ENCODE data around the gene HIGD1B.

HIGD1B gene

DNA sequence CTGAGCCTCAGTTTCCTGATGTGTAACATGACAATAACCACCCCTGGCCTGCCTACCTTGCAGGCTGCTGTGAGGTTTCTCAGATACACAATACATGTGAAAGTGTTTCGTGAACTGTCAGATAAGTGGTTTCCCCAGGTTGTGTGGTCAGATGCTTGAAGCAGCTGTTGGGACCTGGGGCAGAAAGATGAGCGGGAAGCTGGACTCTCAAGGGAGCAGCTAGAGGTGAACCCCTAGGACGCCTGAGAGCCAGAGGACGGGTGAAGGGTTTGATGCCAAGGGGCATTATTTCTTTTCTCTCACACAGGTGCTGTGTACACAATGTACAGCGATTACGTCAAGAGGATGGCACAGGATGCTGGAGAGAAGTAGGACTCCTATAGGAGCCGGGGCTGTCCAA is 2.3 kb downstream of the HIGD1B start:
- TF ChIP-seq, protein P1, sequence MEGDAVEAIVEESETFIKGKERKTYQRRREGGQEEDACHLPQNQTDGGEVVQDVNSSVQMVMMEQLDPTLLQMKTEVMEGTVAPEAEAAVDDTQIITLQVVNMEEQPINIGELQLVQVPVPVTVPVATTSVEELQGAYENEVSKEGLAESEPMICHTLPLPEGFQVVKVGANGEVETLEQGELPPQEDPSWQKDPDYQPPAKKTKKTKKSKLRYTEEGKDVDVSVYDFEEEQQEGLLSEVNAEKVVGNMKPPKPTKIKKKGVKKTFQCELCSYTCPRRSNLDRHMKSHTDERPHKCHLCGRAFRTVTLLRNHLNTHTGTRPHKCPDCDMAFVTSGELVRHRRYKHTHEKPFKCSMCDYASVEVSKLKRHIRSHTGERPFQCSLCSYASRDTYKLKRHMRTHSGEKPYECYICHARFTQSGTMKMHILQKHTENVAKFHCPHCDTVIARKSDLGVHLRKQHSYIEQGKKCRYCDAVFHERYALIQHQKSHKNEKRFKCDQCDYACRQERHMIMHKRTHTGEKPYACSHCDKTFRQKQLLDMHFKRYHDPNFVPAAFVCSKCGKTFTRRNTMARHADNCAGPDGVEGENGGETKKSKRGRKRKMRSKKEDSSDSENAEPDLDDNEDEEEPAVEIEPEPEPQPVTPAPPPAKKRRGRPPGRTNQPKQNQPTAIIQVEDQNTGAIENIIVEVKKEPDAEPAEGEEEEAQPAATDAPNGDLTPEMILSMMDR (IDR thresholded peaks at IDR 0.05; ENCODE audit: extremely low read depth, missing control alignments): no peak
- DNase-seq (ENCODE audit: low spot score): no peak

DNA sequence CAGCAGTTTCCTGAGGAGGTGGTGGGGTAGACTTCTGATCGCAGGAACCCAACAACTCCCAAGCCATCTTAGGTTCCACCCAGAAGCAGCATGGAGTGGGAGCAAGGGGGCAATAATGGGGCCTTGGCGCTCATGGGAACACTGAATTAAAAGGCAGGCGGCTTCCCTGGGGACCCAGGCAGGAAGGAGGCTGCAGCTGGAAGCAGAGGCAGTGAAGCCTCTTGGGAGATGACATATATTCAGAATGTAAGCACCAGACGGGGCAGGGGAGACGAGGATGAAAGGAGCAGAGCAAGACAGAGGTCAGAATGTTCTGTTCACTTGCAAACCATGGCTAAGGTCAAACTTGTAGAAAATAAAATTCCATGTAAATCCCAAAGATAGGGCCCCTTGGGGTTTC is 2.9 kb downstream of the HIGD1B start:
- TF ChIP-seq, protein P1 (IDR thresholded peaks at IDR 0.05; ENCODE audit: extremely low read depth, missing control alignments): no peak

DNA sequence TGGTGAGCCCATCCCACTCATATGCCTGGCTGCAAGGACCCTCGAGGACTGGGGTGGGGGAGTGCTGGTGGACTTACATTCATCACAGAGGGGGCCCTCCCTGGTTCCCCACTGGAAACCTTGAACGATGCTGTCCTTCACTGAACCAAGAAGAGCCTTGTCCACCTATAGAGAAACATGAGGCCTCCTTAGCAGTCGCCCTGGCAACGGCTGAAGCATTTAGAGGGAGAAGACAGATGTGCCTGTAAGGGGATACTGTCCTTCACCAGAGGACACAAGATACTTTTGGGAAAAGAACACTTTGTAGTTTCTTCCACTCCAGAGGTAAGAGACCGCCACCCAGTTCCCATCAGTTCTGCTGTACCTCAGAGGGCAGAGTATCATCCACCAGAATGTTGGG is 6.5 kb downstream of the HIGD1B start:
- no peak for DNase-seq (ENCODE audit: low spot score)
- TF ChIP-seq, protein P1 (IDR thresholded peaks at IDR 0.05; ENCODE audit: extremely low read depth, missing control alignments): no peak

More for the DNA sequence above, 2.9 kb downstream of the HIGD1B start:
- DNase-seq (ENCODE audit: low spot score): no peak

DNA sequence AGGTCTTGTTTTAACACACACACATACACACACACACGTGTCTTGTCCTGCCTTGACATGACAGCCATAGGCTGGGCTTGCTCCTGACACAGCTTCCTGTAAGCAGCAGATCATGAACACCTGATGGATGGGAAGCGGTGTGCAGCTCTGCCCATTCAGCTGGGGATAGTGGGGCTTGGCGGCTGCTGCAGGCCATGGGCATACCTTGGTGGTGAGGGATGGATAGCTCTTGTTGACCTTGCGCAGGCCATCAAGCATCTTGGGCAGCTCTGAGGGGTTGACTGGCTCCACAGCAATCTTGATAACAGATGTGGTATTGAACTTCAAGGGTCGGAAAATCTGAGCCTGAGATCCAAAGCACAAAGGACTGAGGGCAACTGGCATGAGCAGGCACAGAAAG is 12.0 kb downstream of the HIGD1B start:
- TF ChIP-seq, protein P1 (IDR thresholded peaks at IDR 0.05; ENCODE audit: extremely low read depth, missing control alignments): no peak
- DNase-seq (ENCODE audit: low spot score): no peak

DNA sequence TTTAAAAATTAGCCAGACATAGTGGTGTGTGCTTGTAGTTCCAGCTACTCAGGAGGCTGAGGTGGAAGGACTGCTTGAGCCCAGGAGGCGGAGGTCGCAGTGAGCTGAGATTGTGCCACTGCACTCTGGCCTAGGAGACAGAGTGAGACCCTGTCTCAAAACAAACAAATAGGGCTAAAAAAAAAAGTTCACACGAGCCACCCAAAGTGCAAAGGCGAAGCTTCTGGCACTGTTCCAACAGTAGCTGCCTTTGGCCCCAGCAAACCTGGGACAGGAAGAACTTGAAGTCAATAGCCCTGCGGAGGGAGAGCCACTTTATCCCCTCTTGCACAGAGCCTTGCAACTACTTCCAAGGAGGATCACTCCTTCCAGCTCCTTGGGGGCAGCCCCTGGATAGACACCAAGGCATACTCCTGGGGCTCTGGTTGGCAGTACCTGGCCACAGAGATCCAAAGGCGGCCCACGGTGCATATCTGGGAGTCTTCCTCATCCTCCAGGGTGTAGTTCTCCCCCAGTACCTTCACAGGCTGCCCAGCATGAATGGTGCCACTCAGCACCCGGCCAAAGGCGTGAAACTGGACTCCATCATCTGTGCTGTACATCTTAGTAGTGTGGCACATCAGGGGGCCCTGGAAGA is 14.7 kb downstream of the HIGD1B start:
- DNase-seq (ENCODE audit: low spot score): no peak
- TF ChIP-seq, protein P1 (IDR thresholded peaks at IDR 0.05; ENCODE audit: extremely low read depth, missing control alignments): no peak

DNA sequence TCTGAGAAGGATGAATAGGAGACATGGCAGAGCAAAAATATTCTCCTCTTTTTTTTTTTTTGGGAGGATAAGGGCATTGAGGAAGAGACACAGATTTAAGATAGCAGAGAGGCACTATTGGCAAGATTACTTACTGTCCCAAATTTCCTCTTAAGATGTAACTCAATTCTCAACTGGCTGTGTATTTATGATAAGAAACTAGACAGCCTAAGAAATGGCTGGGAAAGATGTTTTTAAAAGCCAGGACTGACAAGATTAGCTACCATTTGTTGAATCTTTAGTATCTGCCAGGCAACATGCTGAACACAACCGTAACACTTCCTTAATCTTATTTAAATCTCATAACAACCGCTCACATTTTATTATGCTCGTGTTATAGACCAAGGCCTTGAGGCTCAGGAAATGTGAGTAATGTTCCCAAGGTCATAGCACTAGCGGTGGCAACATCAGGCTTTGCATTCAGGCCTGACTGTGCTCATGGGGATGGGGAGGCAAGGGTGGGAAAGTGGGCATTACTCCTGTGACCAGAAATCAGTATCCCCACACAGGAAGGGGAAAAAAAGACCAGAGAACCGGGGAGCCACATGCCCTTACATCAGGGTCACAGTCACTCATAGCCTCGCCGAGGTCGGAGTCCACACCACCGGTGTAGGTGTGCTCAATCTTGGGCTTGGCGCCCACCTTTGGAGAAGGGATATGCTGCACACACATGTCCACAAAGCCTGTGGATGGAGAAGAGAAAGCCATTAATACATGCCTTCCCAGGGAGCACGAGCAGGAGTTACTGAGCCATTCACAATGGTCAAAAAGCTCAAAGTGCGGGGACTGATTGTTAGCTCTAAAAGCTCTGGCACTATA is 15.6 kb downstream of the HIGD1B start:
- no peak for DNase-seq (ENCODE audit: low spot score)
- TF ChIP-seq, protein P1 (IDR thresholded peaks at IDR 0.05; ENCODE audit: extremely low read depth, missing control alignments): no peak

DNA sequence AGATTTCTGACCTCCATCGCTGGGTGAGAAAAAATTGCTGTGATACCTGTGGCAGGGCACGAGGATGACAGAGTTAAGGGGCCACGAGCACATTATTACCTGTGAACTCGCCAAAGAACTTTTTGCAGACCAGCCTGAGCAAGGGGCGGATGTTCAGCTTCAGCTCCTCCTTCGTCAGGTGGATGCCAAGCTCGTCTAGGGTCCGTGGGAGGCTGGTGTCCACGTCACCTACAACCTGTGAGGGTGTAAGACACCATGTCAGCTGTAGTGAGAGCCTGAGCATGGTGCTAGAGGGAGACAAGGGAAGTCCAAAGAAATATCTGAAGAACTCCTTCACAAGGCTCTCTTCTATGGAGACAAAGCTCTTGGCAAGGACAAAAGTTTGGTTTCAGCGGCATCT is 17.1 kb downstream of the HIGD1B start:
- TF ChIP-seq, protein P1 (IDR thresholded peaks at IDR 0.05; ENCODE audit: extremely low read depth, missing control alignments): no peak
- DNase-seq (ENCODE audit: low spot score): no peak

Measured in GM20000 (cell line).